GM12878 (cell line): Measurements from ENCODE around the gene MBIP.

Source experiments
- ATF7 ChIP-seq: fragments of 450-650 bp; IDR thresholded peaks from 2 replicates; pipeline ENCODE4 v1.6.1; 2016; ENCODE audit warnings: low read depth, mild to moderate bottlenecking
- CTCF ChIP-seq, 3 experiments: IDR thresholded peaks in 2 of 3; conservative IDR thresholded peaks in 1 of 3; 2 replicates each; pipeline ENCODE4 v1.5.1; 2011; ENCODE audit warnings: low read depth in 3 of 3, low read length in 3 of 3, mild to moderate bottlenecking in 3 of 3, control low read depth in 2 of 3, moderate library complexity in 2 of 3, inconsistent platforms in 1 of 3, mixed read lengths in 1 of 3; ENCODE audit not compliant: control insufficient read depth in 2 of 3, insufficient read depth in 1 of 3; ENCODE audit errors: extremely low read depth in 1 of 3
- EZH2 ChIP-seq: IDR thresholded peaks from 2 replicates; pipeline ENCODE4 v1.6.1; 2012; ENCODE audit warnings: low read depth, mild to moderate bottlenecking, control low read depth, inconsistent platforms, low read length, borderline replicate concordance; ENCODE audit not compliant: control insufficient read depth
- NKRF ChIP-seq: fragments of 450-650 bp; conservative IDR thresholded peaks from 2 replicates; pipeline ENCODE4 v1.6.1; 2017; ENCODE audit warnings: mild to moderate bottlenecking, moderate library complexity
- ZNF384 ChIP-seq: IDR thresholded peaks from 2 replicates; pipeline ENCODE4 v1.6.1; 2012; ENCODE audit warnings: low read depth, mild to moderate bottlenecking, low read length, improper control_type of control experiment, borderline replicate concordance

GRCh38 chr14:36288496-36288895 is 31.9 kb downstream of the MBIP start:
- no peak for TF ChIP-seq CTCF (IDR thresholded peaks at IDR 0.05 in 2 of 3, conservative IDR thresholded peaks at IDR 0.05 in 1 of 3; ENCODE audit: control insufficient read depth in 2 of 3, extremely low read depth in 1 of 3, insufficient read depth in 1 of 3, low read depth in 3 of 3, low read length in 3 of 3)
- no peak for TF ChIP-seq NKRF
- TF ChIP-seq ATF7 = no peak
- no peak for TF ChIP-seq EZH2
- no peak for TF ChIP-seq ZNF384
